ENCODE data around the gene AUNIP.

AUNIP gene

GRCh38 chr1:25809283-25809926, 49.9 kb downstream of the AUNIP start:
- DNase-seq (ENCODE audit: low read depth), result no peak

DNA sequence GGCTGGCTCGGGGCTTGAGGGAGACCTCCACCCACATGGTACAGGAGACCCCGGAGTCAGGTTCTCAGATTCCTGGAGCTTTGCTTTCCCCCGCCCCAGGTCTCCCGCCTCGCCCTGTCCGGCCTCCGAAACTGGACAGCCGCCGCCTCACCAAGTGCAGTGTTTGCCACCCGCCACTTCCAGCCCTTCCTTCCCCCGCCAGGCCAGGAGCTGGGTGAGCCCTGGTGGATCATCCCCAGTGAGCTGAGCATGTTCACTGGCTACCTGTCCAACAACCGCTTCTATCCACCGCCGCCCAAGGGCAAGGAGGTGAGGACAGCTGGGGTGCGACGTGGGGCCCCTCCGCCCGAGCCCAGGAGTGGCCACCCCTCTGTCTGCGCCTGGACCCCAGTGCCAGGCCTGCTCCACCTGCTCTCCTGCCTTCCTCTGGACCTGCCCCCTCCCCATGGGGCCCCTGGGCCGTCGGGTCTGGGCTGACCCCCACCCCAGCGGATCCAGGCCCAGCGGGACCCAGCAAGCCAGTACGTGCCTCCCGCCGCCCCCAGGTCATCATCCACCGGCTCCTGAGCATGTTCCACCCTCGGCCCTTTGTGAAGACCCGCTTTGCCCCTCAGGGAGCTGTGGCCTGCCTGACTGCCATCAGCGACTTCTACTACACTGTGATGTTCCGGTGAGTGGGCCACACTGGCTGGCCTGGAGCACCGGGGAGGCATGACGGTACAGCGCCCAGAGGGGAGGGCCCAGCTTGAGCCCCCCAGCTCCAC, 50.6 kb downstream of the AUNIP start:
- DNase-seq (ENCODE audit: low read depth), result no peak

DNA sequence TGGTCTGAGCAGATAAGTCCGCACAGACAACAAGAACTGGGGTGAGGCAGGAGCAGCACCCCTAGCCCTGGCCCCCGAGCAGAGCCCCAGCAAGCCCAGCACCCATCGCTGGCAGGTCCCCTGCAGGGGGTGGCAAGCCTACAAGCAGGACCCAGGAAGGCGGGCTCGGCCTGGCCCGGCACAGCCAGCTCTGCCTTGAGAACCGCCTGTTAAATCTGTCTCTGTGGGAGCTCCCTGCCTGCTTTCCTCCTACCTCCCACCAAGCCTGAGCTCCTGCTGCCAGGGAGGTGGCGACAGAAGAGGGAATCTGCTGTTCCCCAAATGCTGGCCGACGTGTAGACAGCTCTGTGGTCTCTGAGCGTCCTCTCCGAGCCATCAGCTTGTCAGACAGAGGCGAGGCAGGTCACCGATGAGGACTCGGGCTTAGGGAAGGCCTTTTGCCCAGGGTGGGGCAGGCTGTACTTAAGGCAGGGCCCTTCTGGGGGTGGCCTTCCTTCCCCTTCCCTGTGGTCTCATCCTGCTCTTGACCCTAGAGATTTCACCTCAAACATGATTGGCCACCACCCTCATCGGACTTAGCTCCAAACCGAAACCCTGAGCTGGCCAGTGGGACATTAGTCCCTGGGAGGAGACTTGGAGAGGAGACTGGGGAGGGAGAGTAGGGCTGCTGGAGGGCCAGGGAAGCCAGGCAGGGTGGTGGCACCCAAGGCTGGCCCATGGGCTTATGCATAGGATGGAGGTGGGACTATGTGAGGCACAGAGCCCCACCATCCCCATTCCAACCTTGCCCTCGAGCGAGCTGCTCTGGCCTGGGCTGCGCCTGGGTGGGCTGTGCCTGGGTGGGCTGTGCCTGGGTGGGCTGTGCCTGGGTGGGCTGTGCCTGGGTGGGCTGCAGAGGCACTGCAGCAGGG, 51.5 kb downstream of the AUNIP start:
- no peak for DNase-seq (ENCODE audit: low read depth)

- DNase-seq (ENCODE audit: low read depth), result no peak
These were observed 52.8 kb downstream of the AUNIP start for GRCh38 chr1:25806418-25806817.

- no peak for DNase-seq (ENCODE audit: low read depth)
These were observed 53.4 kb downstream of the AUNIP start for GRCh38 chr1:25805863-25806225.

GRCh38 chr1:25804964-25805862, 54.0 kb downstream of the AUNIP start:
- no peak for DNase-seq (ENCODE audit: low read depth)

GRCh38 chr1:25804244-25804963, 54.9 kb downstream of the AUNIP start:
- DNase-seq (ENCODE audit: low read depth), result no peak

DNA sequence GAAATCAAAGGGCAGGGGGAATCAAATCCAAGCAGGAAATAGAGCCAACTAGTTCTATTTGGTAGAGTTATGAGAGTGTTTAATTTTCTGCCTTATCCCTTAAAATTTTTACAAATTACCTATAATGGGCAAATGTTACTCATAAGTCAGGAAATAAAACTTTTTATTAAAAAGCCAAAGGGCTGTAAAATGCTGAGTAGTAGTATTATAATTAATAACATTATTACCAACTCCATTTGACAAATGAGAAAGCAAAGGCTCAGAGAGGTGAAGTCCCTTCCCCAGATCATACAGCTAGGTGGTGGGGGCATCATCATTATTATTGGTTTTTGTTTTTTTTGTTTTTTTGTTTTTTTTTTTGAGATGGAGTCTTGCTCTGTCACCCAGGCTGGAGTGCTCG, 55.9 kb downstream of the AUNIP start:
- no peak for DNase-seq (ENCODE audit: low read depth)

GRCh38 chr1:25802915-25803314, 56.3 kb downstream of the AUNIP start:
- no peak for DNase-seq (ENCODE audit: low read depth)

DNA sequence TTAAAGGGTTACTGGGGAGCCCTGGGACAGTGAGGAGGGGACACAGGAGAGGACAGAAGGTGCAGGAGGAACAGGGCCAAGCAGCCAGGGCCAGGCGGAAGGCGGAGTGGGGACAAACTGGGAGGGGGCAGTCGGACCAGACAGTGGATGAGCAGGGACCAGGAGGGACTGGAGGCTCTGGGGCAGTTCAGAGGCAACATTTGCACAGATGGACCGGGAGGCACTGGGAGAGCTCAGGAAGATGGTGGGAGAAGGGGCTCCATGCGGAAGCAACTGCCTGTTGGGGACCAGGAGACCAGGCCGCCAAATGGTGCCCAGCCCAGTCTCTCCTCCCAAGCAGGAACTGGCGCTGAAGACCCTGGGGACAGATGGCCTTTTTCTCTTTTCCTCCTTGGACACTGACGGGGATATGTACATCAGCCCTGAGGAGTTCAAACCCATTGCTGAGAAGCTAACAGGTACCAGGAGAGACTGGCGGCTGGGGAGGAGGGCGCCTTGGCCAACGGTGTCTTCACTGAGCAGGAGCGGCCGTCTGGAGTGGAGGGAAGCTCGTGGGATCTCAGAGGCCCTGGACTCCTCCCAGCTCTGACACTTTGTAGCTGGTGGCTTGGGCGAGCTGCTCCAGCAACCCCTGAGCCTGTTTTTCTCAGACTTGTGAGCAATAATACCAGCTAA, 58.4 kb downstream of the AUNIP start:
- no peak for DNase-seq (ENCODE audit: low read depth)

DNA sequence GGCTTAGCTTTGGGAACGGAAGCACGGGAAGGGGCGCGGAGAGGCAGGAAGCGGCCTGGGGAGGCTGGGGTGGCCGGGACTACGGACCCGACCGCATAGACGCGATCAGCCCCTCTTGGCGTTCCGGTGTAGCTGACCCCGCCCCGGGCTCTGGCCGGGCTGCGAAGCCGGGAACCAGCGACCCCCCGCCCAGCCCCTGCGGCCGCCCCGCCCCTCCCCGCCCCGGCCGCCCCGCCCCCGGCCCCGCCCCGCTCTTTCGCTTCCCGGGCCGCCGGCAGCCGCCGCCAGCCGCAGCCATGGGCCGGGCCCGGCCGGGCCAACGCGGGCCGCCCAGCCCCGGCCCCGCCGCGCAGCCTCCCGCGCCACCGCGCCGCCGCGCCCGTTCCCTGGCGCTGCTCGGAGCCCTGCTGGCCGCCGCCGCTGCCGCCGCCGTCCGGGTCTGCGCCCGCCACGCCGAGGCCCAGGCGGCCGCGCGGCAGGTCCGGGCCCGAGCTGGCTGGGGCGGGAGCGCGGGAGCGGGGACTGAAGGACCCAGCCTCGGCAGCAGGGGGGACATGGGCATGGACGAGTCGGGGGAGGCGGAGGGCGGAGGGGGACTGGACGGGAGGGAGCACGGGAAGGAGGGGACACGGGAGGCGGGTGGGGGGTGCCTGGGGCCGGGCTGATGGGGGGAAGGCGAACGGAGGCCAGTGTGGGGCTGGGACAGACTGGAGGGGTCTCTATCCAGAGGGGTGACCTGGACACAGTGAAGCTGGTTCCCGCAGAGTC, 59.1 kb downstream of the AUNIP start, which contains the start of gene SELENON:
SELENON (plus strand) TSS at position 259 of the 768 bp plus-strand sequence; CDS start at position 297, 38 bp downstream.
- DNase-seq (ENCODE audit: low read depth), result no peak

GRCh38 chr1:25799352-25799934, 59.8 kb downstream of the AUNIP start:
- DNase-seq (ENCODE audit: low read depth), result no peak

DNA sequence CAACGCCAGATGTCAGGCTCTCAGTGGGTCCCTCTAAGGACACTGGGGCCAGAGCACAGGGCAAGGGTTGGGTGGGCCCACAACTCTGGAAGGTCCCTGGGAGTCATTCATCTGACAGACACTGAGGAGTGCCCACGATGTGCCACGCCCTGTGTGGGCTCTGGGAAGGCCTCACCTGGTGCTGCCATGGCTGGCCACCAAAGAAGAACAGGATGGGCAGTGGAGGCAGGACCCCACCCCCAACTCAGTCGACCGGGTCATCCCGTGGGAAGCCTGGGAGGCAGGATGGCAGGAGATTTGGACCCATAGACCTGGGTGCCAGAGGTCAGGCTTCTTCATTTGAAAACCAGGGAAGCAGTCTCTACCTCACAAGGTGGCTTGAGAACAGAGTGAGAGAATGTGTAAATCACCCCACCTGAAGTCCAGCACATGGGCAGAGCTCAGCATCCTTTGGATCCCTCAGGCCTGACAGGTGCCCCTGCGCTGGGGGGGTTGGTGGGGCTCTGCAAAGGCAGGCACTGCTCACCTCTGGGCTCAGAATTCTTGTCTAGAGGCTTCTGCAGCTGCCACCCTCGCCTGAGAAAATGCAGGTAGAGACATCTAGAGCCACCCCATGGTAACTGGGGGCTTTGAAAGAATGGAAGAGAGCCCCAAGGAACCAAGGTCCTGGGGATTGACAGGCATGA, 60.4 kb downstream of the AUNIP start:
- DNase-seq (ENCODE audit: low read depth), result no peak

- DNase-seq (ENCODE audit: low read depth), result no peak
These were observed 61.3 kb downstream of the AUNIP start for GRCh38 chr1:25797939-25798338.

DNA sequence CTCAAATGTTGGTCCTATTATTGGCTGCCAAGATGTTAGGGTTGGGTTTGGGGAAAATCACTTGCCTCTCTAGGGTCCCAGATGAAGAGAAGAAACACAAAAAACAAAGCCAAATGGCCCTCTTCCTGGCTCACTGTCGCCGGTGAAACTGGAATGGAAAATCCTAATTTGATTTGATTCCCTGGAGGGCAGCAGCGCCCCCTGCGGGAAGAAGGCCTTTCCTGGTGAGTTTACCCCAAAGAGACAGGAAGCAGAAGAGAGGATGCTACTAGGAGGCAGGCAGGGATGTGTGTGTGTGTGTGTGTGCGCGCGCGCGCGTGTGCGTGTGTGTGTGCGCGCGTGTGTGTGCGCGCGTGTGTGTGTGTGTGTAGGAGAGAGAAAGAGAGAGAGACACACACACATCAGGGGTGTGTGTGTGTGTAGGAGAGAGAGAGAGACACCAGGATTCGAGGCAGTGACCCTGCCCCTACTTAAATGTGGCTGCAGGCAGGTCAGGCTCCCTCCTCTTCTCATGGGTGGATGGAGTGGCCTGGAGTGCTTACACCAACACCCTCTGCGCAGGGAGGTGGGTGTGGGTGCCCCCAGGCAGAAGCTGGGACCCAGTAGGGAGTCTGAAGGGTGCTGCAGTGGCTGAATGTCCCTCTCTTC, 62.3 kb downstream of the AUNIP start:
- DNase-seq (ENCODE audit: low read depth), result peak; percentile 69

GRCh38 chr1:25795946-25796810, 63.1 kb downstream of the AUNIP start:
- DNase-seq (ENCODE audit: low read depth), result no peak

- no peak for DNase-seq (ENCODE audit: low read depth)
These were observed 64.0 kb downstream of the AUNIP start for GRCh38 chr1:25795211-25795610.
